ENCODE measurements around the gene TEX22.

- no peak for TF ChIP-seq CTCF (IDR thresholded peaks at IDR 0.05; ENCODE audit: low read length)
- no peak for TF ChIP-seq EZH2 (IDR thresholded peaks at IDR 0.05; ENCODE audit: borderline replicate concordance, low read length)
These were observed 558 bp downstream of the TEX22 start for GRCh38 chr14:105398726-105399465.
